NCI-H146 (cell line): Measurements from ENCODE around the gene POC1B.
"Not testable (repeated sequence)": the region's sequence is repeated elsewhere in the genome, so short reads cannot be mapped to it uniquely, and the experiment has no call there.

Experiments
- DNase-seq: peaks from one replicate; lab custom pipeline; 2025; lab: John Stamatoyannopoulos, UW

The POC1B gene

DNA sequence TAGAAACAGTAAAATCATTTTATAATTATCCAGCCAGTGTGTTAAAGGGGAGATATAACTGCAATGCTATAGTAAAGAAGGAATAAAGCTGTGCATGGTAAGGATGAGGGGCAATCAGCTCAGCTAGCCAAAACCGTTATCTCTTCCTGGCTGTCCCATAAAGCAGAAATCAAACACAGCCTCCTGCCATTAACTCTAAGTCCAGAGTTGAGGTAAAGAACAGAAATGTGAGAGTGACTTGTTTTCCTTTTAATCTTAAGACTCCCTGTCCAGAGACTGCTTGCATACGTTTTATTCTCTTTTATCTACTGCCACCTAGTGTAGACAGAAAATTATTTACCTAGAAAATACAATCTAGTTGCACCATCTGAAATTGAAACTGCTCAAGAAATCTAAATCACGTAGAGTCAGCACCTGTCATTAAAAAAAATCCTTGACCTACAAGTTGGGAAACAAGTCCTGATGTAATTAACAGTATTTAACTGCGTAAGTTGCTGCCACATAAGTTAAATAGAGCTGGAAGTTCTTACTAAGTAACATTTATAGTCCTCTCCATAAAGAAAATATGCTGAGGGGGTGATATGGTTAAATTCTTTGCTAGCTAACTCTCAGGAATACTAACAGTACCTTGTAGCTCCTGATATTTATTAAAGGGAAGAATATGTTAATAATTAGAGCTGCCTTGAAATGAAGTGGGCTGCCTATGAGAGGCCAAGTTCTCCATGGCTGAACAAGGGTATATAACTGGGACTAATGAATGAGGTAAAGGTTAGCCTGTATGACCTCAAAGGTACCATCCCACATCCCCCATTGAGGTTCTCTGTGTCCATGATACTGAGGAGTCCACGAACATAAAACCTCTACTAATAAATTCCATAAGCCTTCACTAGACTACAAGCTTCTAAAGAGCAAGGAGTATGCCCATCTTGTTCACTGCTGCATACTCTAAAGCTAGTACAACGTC, 63.9 kb downstream of the POC1B start:
- DNase-seq: peak; percentile 56

DNA sequence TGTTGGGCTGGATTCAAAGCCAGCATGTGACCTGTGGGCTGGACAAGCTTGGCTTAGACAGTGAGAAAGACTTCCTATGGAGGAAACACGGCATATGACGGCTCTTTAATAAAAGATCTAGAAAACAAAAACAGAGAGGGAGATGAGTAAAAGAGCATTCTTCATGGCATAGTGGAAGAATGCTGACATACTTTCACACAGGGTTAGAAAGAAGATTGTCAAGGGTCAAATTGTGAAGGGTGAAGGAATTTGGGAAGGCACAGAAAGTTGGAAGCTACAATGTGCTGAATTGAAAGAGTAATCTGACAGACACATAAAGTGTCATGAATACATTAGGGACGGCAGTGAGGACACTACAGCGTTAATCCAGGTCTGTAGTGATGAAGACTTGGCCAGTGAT, 64.7 kb downstream of the POC1B start:
- no peak for DNase-seq

DNA sequence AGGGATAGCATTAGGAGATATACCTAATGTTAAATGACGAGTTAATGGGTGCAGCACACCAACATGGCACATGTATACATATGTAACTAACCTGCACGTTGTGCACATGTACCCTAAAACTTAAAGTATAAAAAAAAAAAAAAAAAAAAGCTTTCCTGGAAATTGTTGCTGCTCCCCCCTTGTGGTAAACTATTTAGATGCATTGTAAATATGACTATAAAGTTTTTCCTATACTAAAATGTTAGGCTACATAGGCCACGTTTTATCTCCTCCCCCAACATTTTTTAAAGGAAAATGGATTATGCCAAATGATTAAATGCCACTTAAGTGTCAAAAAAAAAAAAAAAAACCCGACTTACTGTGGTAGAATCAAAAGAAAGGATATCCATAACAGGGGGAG, 66.6 kb downstream of the POC1B start:
- not testable (repeated sequence) for DNase-seq

GRCh38 chr12:89456565-89456964, 69.3 kb downstream of the POC1B start:
- no peak for DNase-seq

- no peak for DNase-seq
Measured at GRCh38 chr12:89454080-89454848, 71.6 kb downstream of the POC1B start.

DNA sequence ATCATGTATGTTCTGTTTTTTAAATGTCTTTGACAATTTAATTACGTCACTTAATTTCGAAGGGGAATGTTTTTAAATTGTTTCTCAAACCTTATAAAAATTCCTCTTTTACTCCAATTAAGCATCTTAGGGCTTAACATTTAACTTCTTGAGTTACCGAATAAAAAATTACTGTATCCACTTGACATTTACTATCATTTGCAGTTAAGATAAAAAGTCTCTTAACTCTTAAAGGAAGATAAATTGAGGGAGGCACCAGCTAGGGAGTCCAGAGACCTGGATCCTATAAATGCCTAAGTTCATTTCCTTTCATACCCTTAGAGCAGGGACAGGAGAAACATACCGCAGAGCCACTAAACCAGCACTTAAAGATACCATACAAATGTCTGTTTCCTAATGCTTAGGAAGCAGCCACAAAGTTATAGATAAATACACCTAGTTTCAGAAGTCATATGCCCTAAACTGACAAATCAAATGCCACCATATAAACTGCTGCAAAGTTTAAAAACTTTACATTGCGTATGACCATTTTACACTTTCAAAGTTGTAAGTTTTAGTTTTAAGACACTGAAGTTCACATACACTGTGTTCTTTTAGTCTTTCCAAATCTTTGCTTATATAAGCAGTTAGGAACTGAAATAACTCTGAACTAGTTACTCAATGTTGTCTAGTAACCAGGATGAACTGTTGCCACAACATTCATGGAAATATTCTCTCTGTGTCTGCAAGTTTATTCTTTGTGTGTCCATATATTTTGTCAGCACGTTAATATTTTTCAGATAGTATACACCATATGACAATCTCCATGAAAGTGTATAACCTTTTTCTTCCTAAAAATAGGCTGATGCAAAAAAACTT, 72.5 kb downstream of the POC1B start:
- DNase-seq: no peak

GRCh38 chr12:89451841-89452251, 74.0 kb downstream of the POC1B start:
- no peak for DNase-seq

DNA sequence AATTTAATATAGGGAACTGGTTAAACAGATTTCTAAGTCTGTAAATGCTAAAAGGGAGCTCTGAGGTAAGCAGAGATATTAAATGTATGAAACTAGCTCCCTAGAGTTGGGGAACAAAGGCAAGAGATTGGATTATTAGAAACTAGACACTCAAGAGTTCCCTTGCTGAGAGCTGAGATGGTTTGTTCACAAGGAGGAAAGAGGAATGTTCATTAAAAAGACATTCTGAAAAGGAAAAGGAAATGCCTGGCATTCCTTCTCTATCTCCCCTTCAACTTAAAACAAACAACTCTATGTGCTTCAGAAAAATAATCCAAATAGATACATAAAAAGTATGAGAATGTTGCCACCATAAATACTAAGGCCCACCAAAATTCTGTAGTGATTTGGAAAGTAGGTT, 74.9 kb downstream of the POC1B start:
- DNase-seq: no peak

DNA sequence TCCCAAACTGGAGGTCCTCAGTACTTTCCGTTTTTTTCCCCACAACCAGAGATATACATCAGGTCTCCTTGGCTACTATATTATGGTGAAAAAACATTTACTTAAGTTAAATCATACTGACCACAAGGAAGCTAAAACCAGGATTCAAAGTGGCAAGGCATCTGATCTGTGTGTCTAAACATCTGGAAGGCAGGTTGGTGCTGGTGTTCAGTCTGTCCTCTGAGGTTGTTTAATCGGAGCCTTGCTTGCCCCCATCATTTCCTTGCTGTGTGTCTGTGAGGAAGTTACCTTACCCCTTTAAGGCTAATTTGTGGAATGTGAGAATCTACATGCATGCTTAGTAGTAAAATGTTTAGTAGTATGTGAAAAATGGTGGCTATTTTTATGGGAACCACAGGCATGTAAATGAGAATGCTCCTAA, 76.9 kb downstream of the POC1B start:
- DNase-seq: no peak

DNA sequence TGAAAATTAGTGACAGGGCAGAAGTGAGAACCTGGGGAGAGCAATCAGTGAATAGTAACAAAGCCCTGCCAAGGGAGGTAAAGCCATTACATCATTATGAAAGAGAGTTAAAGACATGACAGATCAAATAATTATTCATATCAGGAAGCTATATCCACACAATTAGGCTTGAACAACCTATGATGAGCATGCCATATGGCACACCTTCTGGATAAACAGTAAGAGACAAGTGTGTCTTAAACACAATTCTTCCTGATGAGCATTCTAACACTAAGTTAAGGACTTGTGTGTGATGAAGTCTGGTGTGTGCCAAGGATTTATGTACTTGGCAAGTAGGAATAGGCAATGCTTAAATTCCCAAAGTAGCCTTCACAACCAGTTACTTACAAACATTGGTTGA, 77.3 kb downstream of the POC1B start:
- DNase-seq: peak; percentile 6

DNA sequence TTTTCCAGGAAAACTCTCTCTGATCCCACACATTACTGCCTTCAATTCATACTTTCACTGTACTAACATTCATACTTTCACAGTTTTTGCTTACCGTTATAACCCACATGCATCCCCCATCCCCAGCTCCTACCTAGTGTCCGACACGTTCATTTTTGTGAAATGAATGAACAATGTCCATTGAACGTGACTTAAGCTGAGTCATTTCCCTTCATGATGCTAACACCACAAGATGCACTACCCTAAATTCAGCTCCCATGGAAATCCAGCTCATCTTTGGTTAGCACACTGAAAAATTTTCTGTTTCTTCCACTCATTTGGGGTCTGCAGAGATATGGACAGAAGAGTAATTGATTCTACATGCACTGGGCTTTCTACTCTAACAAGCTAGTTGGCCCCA, 85.9 kb downstream of the POC1B start:
- DNase-seq: no peak

DNA sequence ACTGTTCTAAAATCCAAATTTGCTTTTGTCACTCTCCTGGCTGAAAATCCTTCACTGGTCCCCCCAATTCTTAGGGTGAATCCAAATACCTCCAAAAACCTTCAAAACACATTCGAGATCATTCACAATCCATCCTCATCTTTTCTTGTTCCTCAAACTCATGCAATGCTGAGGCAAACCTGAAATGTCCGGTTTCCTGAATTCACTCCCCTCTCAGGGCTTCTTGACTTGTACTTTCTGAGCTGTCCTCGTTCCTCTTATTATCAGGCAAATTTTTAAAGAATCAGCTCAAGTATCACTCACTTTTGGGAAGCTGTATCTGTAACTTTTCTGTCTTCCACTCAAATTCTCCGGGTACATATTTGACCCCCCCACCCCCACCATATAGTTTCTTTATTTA, 88.6 kb downstream of the POC1B start:
- DNase-seq: no peak

DNA sequence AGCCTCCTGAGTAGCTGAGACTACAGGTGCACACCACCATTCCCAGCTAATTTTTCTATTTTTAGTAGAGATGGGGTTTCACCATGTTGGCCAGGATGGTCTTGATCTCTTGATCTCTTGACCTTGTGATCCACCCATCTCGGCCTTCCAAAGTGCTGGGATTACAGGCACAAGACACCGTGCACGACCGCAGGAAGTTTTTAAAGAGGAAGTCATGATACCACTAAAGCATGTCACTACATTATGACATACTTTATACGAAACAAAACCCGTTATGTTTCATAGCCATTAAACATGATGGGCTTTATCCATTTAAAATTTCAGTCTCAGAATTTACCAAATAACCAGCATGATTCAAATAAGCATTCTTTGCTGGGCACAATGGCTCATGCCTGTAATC, 89.8 kb downstream of the POC1B start:
- no peak for DNase-seq

DNA sequence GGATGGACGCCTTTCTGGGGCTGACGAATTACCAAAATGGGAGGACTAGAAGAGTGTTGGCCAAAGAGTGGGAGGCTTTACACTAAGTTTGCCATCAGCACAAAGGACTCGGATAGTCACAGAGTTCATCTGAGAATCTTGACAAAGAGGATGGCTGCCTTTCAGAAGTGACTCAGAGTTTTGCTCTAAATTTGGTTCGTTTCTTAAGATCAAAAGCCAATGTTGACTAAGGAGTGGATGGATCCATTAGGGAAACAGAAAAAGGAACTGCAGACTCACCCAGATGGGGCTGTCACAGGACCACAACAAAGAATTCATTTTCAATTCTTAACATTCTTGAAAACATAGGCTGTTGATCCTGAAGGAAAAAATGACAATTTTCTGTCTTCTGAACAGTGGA, 92.2 kb downstream of the POC1B start:
- DNase-seq: no peak

DNA sequence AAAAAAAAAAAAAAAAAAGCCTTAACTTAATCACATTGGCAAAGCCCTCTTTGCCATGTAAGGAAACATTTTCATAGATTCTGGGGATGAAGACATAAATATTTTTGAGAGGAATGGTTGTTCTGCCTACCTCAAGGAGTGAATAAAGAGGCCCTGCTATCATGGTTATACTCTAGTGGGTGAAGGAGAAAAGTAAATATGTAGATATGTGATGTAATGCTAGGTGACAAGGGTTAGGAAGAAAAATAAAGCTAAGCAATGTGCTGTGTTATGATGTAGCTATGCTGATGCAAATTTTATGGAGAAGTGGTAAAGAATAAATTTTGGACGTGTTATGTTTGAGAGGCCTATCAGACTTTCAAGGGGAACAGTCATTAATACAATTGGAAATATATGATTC, 93.5 kb downstream of the POC1B start:
- DNase-seq: no peak

DNA sequence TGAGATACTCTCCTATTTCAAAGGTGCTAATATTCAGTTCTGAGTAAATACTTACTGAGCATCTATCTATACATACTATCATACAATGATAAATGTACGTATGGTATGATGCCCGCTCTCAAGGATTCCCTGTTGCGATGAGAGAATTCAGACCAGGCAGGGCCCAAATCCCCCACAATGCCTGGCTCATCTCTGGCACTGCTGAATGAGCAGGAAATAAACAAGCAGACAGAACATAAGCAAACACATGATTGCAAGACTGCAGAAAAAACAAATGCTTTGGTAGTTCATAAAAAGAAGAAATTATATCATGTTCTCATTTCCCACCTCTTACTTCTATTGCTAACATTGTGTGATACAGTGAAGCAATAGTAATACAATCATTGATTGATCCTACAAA, 96.3 kb downstream of the POC1B start:
- no peak for DNase-seq

DNA sequence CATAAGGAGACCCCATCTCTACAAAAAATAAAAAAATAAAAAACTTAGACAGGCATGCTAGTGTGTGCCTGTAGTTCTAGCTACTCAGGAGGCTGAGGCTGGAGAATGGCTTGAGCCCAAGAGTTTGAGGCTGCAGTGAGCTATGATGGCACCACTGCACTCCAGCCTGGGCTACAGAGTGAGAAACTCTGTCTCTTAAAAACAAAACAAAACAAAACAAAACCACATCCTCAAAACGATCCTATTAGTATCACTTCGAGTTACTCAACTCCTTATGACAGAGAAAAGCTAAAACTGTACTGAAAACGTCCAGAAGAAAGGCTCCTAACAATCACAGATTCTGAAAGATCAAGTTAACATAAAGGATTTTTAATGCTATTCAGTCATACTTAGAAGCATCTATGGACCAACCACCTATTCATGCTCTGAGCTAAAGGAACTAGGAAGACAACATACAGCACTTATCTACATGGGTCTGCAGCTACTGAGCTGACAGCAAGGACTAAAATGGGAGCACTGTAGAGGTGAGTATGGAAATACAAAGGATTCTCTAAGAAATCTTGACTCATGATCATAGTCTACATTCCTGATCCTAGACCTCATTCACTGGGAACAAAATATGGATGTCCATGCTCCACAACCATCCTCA, 98.2 kb downstream of the POC1B start:
- no peak for DNase-seq

DNA sequence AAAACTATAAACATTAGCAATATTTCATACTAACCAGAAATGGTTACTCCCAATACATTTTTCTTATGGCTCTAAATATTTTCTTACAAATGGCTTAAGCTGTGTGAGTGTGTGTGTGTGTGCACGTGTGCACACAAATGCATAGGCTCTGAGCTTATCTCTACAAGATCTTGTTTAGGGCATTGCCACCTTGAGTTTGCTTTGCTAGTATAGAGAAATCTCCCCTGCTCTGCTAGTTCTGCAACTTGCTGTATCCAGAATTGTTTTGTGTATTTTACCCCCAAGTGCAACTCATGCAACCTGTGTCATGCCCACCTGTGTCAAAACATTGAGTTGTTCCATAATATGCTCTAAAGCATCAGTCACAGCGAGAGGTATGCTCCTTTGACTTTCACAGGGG, 101.0 kb downstream of the POC1B start:
- no peak for DNase-seq

DNA sequence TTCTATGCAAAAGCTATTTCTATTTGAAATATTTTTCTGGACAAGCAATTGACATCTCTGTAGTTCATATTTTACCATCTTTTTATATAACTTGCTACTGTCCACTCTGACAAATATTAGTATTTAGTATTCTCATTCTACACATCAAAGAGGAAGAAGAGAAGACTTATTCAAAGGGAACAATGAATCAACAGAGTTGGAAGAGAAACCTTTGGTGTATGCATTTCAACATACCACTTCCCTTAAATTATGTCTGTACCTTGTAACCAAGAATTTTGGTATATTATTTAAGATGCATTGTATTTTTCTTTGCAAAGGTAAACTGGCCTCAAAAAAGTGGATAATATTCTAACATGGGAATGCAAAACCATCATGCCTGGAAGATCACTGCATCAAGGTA, 101.5 kb downstream of the POC1B start:
- DNase-seq: no peak

DNA sequence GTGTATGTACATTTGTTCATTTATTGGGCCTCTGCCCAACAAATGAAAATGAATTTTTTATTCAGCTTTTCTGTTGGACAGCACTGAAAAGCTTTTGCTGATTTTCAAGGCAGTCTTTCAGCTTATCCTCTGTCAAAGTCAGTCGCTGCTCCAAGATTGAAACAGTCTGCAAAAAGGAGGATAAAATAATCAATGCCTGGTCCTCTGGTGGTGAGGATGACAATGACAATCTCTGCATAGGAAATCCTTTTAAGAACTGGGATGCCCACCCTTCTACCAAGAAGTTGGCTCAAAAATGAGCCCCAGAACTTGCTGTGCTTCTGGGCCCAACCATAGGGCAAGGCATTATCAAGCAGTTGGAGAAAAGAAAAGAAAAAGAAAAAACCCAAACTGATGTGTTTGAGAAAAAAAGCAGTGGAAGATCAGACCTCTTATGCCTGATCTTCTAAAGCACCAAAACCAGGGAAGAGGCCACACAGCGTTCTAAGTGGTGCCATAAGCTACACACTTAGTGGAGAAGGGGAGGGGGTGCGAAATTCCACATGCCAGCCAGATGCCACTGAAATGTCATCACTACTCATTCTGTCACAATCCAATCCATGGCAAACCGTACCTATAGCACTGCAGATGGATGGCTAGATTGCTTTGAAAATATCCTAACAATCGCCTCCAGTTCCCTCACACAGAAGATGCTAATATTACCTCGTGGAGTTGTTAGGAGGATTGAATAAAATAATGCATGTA, 104.6 kb downstream of the POC1B start:
- no peak for DNase-seq
